IgD-negative memory B cell (primary cell): ENCODE measurements around the gene TREML1. TPM values are rescaled to one million over a fixed set of nuclear protein-coding genes. Genes with fewer than 3 reads are reported as not detected.

Source experiments
- H3K27ac Mint-ChIP-seq, 3 donors: one replicate each; pipeline ENCODE4 v1.8.0; 2020 to 2022; ENCODE audit warnings: mild to moderate bottlenecking in 3 of 3, mixed read lengths in 3 of 3, moderate library complexity in 1 of 3
- H3K27me3 Mint-ChIP-seq: one replicate; pipeline ENCODE4 v1.8.0; 2021; ENCODE audit warnings: mixed read lengths
- H3K36me3 Mint-ChIP-seq: one replicate; pipeline ENCODE4 v1.8.0; 2020; ENCODE audit warnings: mild to moderate bottlenecking, mixed read lengths
- H3K4me1 Mint-ChIP-seq, 3 donors: one replicate each; pipeline ENCODE4 v1.8.0; 2020 to 2022; ENCODE audit warnings: mixed read lengths in 3 of 3, mild to moderate bottlenecking in 1 of 3
- H3K4me3 Mint-ChIP-seq, 4 donors: one replicate each; pipeline ENCODE4 v1.8.0; 2020 to 2022; ENCODE audit warnings: mild to moderate bottlenecking in 4 of 4, mixed read lengths in 4 of 4, moderate library complexity in 3 of 4
- H3K9me3 Mint-ChIP-seq, 3 donors: one replicate each; pipeline ENCODE4 v1.8.0; 2020 to 2021; ENCODE audit warnings: mixed read lengths in 3 of 3, mild to moderate bottlenecking in 1 of 3
- polyA plus RNA-seq: library from polyadenylated mRNA; unstranded; fragments of 300-500 nt; fragmentation: Illumina TruSeq; gene quantifications from one replicate; pipeline ENCODE4 v1.2.3, GENCODE V29; 2021

Gene TREML1
- polyA plus RNA-seq, 1 donor from 2014 or later = 3.0 TPM

DNA sequence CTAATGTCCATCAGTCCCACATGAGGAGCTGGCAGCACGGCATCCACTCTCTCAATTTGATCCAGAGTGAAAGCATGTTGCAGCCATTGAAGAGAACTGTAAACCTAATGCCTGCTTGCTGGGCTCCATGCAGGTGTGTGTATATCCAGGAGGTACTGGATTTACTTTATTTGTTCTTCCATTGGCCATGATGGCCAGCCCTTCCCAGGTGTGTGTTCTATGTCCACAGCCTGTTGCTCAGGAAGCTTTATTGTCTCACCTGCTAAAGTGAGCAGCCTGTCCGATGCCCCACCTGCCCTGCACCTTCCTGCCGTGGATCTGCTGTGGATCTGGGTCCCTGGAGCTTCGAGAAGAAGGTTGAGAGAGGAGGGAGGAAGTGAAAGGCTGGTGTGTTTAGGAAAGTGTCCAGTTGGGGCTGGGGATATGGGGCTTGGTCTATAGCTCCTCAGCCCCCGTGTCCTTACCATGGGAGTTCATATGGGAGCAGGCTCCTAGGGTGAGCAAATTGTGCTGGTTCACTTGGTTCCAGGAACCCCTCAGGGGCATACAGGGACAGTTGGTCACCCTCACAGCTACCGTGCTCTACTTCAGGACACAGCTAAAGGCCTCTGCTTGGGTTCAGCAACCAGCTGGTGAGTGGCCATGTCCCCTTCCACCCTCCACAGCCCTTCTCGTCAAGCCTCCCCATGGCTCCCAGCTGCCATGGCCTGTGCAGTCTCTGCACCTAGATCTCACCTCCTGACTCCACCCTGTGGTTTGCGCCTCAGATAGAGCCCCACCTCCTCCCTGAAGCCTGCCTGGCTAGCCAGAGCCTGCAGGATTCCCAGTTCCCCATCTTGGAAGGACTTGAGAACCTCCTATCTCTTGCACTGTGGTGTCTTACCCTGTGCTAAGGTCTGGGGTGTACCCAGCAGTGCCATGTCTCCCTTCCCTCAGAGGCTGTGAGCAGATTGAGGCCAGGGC lies 34.1 kb upstream of the TREML1 start:
- Mint-ChIP-seq H3K9me3 (peaks cover 0 to 4% (median 0%) of the 10 kb centered on the region in 3 donors), H3K27me3 (no peaks in the 10 kb centered on the region), H3K4me1 (peaks cover 10 to 25% (median 16%) of the 10 kb centered on the region in 3 donors), H3K27ac (no peak overlapping the region), H3K36me3 (no peaks in the 10 kb centered on the region), H3K4me3 (no peak overlapping the region)

DNA sequence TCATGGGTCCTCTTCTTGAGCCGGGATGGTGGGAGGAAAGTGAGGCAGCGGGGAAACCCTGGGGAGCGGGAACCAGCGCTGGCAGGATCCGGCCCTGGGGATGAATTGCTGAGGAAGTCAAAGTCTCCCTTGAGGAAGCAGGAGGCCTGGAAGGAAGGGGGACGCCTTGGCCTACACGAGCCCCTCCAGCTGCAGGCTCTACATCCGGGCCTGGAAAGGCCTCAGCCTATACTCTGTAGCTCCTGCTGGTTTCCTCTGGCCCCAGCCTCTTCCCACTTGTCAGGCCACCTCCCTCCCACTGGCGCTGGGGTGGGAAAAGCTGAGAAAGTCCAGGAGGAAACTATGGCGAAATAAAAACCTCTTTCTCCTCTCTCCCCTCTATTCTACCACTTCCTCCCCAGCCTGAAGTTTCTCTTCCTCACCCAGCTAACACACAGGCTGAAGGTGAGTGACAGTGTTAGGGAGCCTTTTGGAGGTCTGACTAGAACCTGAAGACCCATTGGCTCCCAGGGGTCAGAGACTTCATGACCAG lies 31.9 kb upstream of the TREML1 start:
- Mint-ChIP-seq H3K4me1 (peaks cover 13 to 37% (median 30%) of the 10 kb centered on the region in 3 donors), H3K4me3 (peak overlapping the region in 3 of 4 donors; percentile 63 to 74 (median 66)), H3K27me3 (peaks cover under 1% of the 10 kb centered on the region), H3K36me3 (no peaks in the 10 kb centered on the region), H3K9me3 (peaks cover 0 to 4% (median 0%) of the 10 kb centered on the region in 3 donors), H3K27ac (peak overlapping the region in 2 of 3 donors; percentile 28 to 86)

DNA sequence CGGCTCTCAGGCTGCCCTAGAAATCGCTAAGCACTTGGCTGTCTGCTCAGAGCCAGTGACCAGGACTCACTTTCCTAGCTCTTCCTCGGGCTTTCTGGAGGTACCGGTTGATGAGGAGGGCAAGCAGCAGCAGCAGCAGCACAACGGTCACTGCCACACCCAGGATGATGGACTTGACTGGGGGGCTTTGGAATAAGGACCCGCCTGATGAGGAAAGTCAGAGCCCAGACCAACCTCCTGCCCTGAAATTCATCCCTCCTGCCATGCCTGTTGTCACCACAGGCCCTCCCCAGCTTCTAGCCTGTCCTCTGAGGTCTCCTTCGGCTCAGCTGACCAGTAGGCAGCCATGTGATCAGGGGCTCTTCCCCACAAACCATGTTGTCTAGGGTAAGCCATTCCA lies 30.6 kb upstream of the TREML1 start:
- Mint-ChIP-seq H3K27me3 (peaks cover 3% of the 10 kb centered on the region), H3K9me3 (peaks cover 0 to 4% (median 0%) of the 10 kb centered on the region in 3 donors), H3K36me3 (peaks cover 2% of the 10 kb centered on the region), H3K4me1 (peaks cover 13 to 37% (median 30%) of the 10 kb centered on the region in 3 donors), H3K27ac (no peak overlapping the region), H3K4me3 (no peak overlapping the region)

DNA sequence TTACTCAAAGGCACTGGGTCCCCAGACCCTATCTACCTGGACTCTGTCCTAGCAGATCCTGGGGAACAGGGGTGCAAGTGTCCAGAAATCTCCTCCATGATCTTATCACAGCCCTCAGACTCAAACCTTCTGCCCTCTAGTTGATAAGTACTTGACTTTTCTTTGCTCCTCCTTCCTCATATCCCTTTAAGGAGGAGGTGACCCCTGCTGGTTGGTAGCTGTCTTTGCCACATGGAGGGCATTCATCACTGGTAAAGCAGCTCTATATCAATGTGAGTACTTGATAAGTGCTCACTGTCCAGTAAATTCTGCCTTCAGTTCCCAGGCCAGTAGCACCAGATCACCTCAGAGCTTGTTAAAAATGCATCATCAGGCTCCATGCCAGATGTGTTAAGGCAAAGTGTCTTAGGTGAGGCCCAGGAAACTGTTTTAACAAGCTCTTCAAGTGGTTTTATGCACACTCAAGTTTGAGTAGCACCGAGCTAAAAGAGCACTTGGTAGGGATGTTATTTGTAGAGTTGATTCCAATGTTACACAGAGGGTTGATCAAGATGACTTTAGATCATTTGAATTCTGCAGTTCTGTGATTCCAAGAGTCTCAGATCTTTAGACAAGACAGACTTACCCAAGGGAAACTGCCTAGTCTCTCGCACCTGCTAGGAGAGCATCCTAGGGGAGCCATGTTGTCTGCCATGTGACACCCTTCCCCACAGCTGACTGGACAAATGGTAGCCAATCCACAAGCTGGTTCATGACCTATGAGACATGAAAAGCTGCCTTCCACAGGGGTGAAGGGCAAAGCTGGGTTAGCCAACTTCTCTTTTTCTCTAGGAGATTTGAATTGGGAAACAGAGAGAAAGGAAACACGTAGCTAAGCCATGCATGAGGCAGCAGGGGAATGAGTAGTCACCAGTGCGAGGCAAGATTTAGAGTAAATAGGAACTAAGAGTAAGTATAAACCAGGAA lies 28.2 kb upstream of the TREML1 start:
- peaks cover 2% of the 10 kb centered on the region for H3K36me3 Mint-ChIP-seq
- H3K27me3 Mint-ChIP-seq = peaks cover 5% of the 10 kb centered on the region
- H3K27ac Mint-ChIP-seq = peak overlapping the region in 1 of 3 donors; percentile 51
- H3K4me3 Mint-ChIP-seq = peak overlapping the region in 1 of 4 donors; percentile 38
- peaks cover 10 to 37% (median 30%) of the 10 kb centered on the region in 3 donors for H3K4me1 Mint-ChIP-seq
- no peaks in the 10 kb centered on the region for H3K9me3 Mint-ChIP-seq

DNA sequence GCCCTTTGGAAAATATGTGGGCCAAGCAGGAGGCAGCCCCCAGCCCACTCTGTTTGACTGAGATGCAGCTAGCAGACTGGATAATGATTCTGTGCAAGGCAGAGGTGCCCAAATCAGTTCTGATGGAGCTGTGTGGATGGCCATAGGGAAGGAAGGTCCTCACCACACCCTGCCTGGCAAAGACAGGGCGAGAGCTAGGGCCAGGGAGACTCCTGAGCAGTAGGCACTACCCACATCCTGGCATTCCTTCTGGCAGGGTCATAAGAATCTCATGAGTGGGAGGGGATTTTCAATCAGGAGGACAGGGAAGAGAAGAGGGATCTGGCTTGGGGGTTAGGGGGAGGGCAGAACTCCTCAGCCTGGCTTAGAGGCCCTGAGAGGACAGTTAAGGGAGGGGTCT lies 27.4 kb upstream of the TREML1 start:
- Mint-ChIP-seq H3K9me3 (no peaks in the 10 kb centered on the region), H3K4me3 (no peak overlapping the region), H3K27ac (no peak overlapping the region), H3K4me1 (peaks cover 10 to 29% (median 26%) of the 10 kb centered on the region in 3 donors), H3K36me3 (peaks cover 2% of the 10 kb centered on the region), H3K27me3 (peaks cover 5% of the 10 kb centered on the region)

DNA sequence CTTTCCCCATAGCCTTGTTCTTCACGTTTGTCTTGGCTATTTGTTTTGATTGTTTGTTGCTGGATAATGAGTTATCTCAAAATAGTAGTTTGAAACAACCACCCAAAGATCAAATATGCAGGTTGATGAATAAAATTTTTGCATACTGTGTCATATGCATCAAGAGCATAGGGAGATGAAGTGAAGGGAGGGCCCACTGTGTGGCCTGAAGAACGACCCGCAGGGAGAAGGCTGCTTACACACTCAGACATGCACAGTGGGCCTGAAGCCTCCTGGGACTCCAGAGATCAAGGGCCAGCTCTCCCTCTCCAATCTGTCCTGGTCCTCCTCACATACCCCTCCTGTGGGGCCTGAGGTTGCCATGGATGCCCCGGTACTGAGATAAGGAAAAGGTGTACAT lies 25.0 kb upstream of the TREML1 start:
- Mint-ChIP-seq H3K4me1 (peaks cover 2 to 22% (median 16%) of the 10 kb centered on the region in 3 donors), H3K4me3 (no peak overlapping the region), H3K9me3 (no peaks in the 10 kb centered on the region)

DNA sequence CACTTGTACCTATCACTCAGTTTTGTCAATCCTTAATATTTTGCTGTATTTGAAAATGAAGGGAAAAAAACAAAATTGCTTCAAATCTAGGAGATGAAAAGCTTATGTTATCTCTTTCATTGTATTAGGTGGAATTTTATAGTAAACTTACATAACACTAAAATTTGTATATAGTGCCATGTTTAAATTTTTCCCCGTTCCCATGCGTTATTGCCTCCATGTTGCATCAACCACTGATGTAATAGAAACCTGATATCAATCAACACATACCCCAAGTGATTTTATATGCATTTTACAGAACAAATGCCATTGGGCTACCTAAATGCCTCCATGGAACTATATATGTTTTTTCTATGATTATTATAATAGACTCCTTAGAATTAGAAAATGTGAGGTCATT lies 23.5 kb upstream of the TREML1 start:
- no peak overlapping the region for H3K4me3 Mint-ChIP-seq
- peaks cover 2 to 13% (median 8%) of the 10 kb centered on the region in 3 donors for H3K4me1 Mint-ChIP-seq
- peaks cover 0 to 2% (median 0%) of the 10 kb centered on the region in 3 donors for H3K9me3 Mint-ChIP-seq
- peaks cover 2% of the 10 kb centered on the region for H3K36me3 Mint-ChIP-seq
- H3K27me3 Mint-ChIP-seq = peaks cover 5% of the 10 kb centered on the region
- peak overlapping the region in 1 of 3 donors; percentile 34 for H3K27ac Mint-ChIP-seq

More for the DNA sequence above, 25.0 kb upstream of the TREML1 start:
- H3K27ac Mint-ChIP-seq = peak overlapping the region in 1 of 3 donors; percentile 4
- H3K36me3 Mint-ChIP-seq = peaks cover 2% of the 10 kb centered on the region
- H3K27me3 Mint-ChIP-seq = peaks cover 5% of the 10 kb centered on the region

DNA sequence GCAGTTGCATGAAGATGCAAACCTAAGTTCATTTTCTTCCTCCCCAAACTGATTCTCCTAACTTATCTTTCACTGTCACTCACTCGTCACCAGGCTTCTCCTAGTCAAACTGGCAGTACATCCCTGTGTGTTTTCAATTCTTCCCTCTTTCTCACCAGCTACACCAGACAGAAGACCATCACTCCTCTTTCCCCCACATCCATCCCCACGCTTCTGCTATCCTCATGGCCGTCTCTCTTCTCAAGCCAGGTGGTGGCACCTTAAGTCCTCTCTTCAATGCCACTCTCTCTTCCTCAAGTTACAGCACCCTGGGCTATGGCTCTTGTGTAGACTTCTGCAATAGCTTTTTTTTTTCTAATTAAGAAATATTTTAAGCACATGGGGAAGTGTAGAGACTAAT lies 23.1 kb upstream of the TREML1 start:
- peaks cover 2 to 10% (median 4%) of the 10 kb centered on the region in 3 donors for H3K4me1 Mint-ChIP-seq
- H3K9me3 Mint-ChIP-seq = peaks cover 0 to 2% (median 0%) of the 10 kb centered on the region in 3 donors
- peak overlapping the region in 1 of 3 donors; percentile 34 for H3K27ac Mint-ChIP-seq
- peaks cover 5% of the 10 kb centered on the region for H3K27me3 Mint-ChIP-seq
- H3K4me3 Mint-ChIP-seq = no peak overlapping the region
- H3K36me3 Mint-ChIP-seq = peaks cover 2% of the 10 kb centered on the region

DNA sequence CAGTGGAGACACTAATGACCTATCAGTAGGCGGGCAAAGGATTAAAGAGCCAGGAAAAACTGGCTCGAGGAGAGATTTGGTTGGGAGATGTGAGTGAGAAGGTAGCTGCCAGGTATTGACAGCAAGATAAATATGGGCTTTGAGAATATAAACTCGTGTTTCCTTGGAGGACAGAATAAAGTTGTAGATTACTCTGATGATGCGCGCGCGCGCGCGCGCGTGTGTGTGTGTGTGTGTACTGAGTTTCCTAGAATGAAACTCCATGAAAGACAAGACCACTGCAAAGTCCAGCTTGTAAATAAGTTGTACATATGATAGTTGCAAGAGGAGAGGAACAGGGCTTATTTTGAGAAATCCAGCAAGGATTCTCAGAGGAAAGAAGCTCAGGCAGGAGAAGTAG lies 22.0 kb upstream of the TREML1 start:
- H3K36me3 Mint-ChIP-seq = peaks cover 2% of the 10 kb centered on the region
- no peak overlapping the region for H3K4me3 Mint-ChIP-seq
- H3K27ac Mint-ChIP-seq = no peak overlapping the region
- peaks cover 5% of the 10 kb centered on the region for H3K27me3 Mint-ChIP-seq
- peaks cover 0 to 5% (median 0%) of the 10 kb centered on the region in 3 donors for H3K4me1 Mint-ChIP-seq
- peaks cover 0 to 2% (median 0%) of the 10 kb centered on the region in 3 donors for H3K9me3 Mint-ChIP-seq

DNA sequence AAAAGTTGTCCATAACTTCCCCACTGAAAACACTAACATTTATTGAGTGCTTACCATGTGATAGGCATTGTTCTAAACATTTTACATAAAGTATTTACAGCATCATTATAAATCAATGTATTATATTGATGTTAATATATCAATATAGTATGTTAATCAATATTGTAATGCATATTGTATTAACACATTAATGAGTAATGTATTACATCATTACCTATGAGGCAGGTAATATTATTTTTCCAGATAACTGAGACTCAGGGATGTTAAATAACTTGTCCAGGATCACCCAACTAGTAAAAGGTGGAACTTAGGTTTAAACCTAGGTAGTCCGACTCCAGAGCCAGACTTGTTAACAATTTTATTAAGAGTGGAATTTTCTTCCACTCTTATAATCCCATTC lies 20.9 kb upstream of the TREML1 start:
- peaks cover 0 to 2% (median 0%) of the 10 kb centered on the region in 3 donors for H3K9me3 Mint-ChIP-seq
- no peaks in the 10 kb centered on the region for H3K36me3 Mint-ChIP-seq
- H3K4me3 Mint-ChIP-seq = no peak overlapping the region

DNA sequence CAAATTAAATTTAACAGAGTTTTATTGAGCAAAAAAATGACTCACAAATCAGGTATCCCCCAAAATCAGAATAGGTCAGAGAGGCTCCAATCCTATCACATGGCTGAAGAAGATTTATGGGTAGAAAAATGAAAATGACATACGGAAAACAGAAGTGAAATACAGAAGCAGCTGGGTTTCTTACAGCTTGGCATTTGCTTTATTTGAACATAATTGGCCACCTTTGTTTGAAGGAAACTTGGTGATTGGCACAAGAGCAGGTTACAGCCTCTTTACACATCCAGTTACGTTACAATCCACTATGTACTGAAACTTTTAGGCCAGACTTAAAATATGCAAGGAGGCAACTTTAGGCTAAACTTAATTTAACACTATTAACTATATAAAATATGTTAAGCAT lies 20.5 kb upstream of the TREML1 start:
- Mint-ChIP-seq H3K27ac (no peak overlapping the region), H3K4me3 (no peak overlapping the region), H3K27me3 (peaks cover 2% of the 10 kb centered on the region), H3K36me3 (no peaks in the 10 kb centered on the region), H3K4me1 (peaks cover 0 to 5% (median 0%) of the 10 kb centered on the region in 3 donors), H3K9me3 (peaks cover 0 to 2% (median 0%) of the 10 kb centered on the region in 3 donors)

More for the DNA sequence above, 20.9 kb upstream of the TREML1 start:
- Mint-ChIP-seq H3K4me1 (peaks cover 0 to 5% (median 0%) of the 10 kb centered on the region in 3 donors), H3K27ac (no peak overlapping the region), H3K27me3 (peaks cover 2% of the 10 kb centered on the region)

DNA sequence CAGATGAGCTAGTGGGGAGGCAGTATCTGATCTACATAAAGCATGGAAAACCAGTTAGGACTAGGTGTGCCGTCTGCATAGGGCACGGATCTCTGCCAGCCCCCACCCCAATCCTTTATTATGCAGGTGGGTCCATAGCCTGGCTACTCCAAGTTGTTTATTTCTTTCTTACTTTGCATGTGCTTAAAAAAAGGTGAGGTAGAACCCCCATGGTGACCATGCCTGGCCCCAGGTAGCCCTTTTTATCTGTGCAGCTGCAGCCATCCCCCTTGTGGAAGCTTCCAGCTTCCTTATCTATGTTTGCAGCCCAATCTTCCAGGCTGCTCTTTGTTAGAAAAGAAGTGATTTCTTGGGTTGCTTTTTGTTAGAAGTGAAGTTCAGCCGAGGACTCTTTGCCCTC lies 17.8 kb upstream of the TREML1 start:
- Mint-ChIP-seq H3K4me3 (no peak overlapping the region), H3K27ac (no peak overlapping the region), H3K36me3 (peaks cover 2% of the 10 kb centered on the region), H3K4me1 (peaks cover 0 to 5% (median 0%) of the 10 kb centered on the region in 3 donors), H3K9me3 (peaks cover 1 to 2% (median 2%) of the 10 kb centered on the region in 3 donors), H3K27me3 (peaks cover 5% of the 10 kb centered on the region)

DNA sequence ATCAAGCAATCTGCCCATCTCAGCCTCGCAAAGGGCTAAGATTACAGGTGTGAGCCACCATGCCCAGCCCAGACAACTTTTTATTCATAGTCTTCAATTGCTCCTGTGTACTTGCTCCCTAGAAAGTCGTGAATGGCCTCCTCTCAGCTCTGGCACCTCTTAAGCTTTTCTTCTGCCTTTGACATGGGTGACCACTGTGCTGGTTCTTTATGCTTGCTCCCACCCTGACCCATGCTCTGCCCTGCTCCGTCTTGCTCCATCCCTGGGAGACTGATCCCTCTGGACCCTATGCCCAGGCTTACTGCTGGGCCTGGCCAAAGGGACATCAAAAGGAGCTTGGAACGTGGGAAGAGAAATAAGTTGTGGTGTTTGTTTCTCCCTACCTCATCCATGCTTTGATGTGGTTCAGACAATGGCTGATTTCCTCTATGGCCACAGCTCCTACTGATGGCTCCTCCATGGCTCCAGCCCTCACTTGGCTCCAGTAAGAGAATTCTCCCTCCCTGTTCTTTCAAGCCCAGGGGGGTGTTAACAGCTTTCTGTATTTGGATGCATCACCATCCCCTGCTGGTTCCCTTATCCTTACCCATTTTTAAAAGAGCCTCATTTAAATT lies 16.5 kb upstream of the TREML1 start:
- Mint-ChIP-seq H3K4me3 (no peak overlapping the region), H3K36me3 (peaks cover 2% of the 10 kb centered on the region), H3K27me3 (peaks cover 10% of the 10 kb centered on the region), H3K4me1 (peaks cover 0 to 5% (median 0%) of the 10 kb centered on the region in 3 donors), H3K27ac (peak overlapping the region in 1 of 3 donors; percentile 41), H3K9me3 (peaks cover 2 to 4% (median 3%) of the 10 kb centered on the region in 3 donors)
